Stomach (tissue), 9 donors: ENCODE measurements around the gene RAD51D. TPM values are rescaled to one million over a fixed set of nuclear protein-coding genes. Genes with fewer than 3 reads are reported as not detected.

ENCODE experiments used
- DNase-seq, 2 donors: peaks; one replicate each; pipeline versions ENCODE4 v3.0.0 to v3.0.0-alpha.2; 2013 to 2019
- H3K27ac ChIP-seq, 5 donors: fragments of 200-600 bp in 4 of 5; sonication (generic) in 4 of 5; one replicate each; pipeline ENCODE4 v1.5.1; 2013 to 2019; ENCODE audit warnings: mild to moderate bottlenecking in 1 of 5, moderate library complexity in 1 of 5
- H3K27me3 ChIP-seq, 3 donors: fragments of 200-600 bp; sonication (generic); one replicate each; pipeline ENCODE4 v1.5.1; 2017 to 2019; ENCODE audit warnings: mixed run types in 1 of 3
- H3K36me3 ChIP-seq, 4 donors: fragments of 200-600 bp; sonication (generic); 1 replicate in 3 of 4; 2 replicates in 1 of 4; pipeline ENCODE4 v1.5.1; 2016 to 2019
- H3K4me1 ChIP-seq, 4 donors: fragments of 200-600 bp; sonication (generic); one replicate each; pipeline ENCODE4 v1.5.1; 2016 to 2019
- H3K4me3 ChIP-seq, 4 donors: fragments of 200-600 bp; sonication (generic) in 3 of 4; one replicate each; pipeline ENCODE4 v1.5.1; 2016 to 2019; ENCODE audit warnings: mild to moderate bottlenecking in 1 of 4
- H3K9me3 ChIP-seq, 4 donors: fragments of 200-600 bp; sonication (generic); one replicate each; pipeline ENCODE4 v1.5.1; 2016 to 2019
- EP300 ChIP-seq: sonication (generic); formaldehyde crosslinking; IDR thresholded peaks from one replicate; pipeline ENCODE4 v1.6.1; 2017; ENCODE audit warnings: antibody characterized with exemption
- POLR2A ChIP-seq, 4 donors: fragments of 450-650 bp; IDR thresholded peaks; one replicate each; pipeline ENCODE4 v1.6.1; 2016; ENCODE audit warnings: antibody characterized with exemption in 4 of 4, control low read depth in 2 of 4, mild to moderate bottlenecking in 1 of 4, moderate library complexity in 1 of 4
- POLR2AphosphoS5 ChIP-seq, 3 donors: sonication (generic); formaldehyde crosslinking; IDR thresholded peaks; one replicate each; pipeline ENCODE4 v1.6.1; 2016; ENCODE audit warnings: antibody characterized with exemption in 3 of 3
- WGBS, 5 donors: extraction: QIAGEN DNeasy Blood & Tissue Kit in 3 of 5; methylation state at CpG; one replicate each; pipeline versions ENCODE4 v1.1.5 to v1.1.7; 2013 to 2018; 5-methylcytosine and 5-hydroxymethylcytosine counted together
- intact Hi-C: fragments of 100-400 bp; cut with DNase I; formaldehyde crosslinking; loops from one replicate; pipeline ENCODE4 v1.15.1; 2023; ENCODE audit warnings: low total_unique reads
- polyA plus RNA-seq, 3 donors: library from polyadenylated mRNA; stranded (reverse); fragments of 200-250 nt; gene quantifications; one replicate each; pipeline ENCODE4 v1.2.3, GENCODE V29; 2013
- total RNA-seq, 5 donors: library from RNA; depleted of rRNA; stranded (reverse); fragments of >200 nt; gene quantifications; one replicate each; pipeline versions ENCODE4 v1.1.0 to v1.2.3, GENCODE V29; 2014 to 2016
- TF ChIP-seq, protein P1 (sequence below), 7 experiments: fragments of 450-650 bp in 4 of 7; fragments of 200-600 bp in 3 of 7; sonication (generic) in 3 of 7; IDR thresholded peaks; one replicate each; pipeline ENCODE4 v1.5.1; 2016 to 2019; ENCODE audit warnings: antibody characterized with exemption in 7 of 7, control low read depth in 2 of 7, mild to moderate bottlenecking in 1 of 7
- donor health status: healthy with polysubstance abuse.
- donor health status: Bipolar disorder and iron deficiency.
- donor health status: healthy.

The RAD51D gene
- total and polyA plus RNA-seq, 8 donors = 2.2 to 31.5 (median 3.3) TPM

DNA sequence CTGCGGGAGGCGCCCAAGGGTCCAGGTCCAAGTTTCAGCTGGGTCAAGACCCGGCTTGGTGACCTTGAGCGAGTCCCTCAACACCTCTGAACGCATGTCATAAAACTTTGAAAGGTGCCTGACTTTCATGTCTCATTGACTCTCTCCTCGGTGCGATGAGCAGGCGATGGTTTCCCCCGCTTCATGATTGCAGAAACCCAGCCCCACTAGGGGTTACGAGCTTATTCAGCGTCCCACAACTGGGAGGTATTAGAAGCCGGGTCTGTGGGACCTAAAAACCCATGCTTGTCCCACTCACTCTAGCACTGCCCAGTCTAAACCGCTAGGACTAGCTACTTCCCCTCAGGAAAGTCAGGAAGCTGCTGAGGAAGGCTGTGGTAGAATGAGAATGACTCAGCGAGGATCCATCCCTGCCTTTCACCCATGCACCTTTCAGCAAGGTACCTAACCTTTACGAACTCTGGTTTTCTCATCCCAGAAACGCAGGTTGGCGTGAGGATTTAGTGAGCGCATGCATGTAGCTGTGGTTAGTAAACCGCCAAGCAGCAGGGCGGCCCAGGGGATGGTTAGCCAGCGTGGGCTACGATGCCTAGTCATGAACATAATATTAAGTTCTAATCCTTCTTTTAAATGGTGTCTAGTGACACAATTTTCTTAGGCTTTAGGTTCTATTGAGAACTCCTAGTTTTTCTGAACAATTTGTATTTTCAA lies 29.9 kb downstream of the RAD51D start:
- H3K4me1 ChIP-seq = peaks cover 14 to 41% (median 40%) of the 10 kb centered on the region in 4 donors
- peak overlapping the region; percentile 75 to 99 (median 93) for H3K27ac ChIP-seq
- intact Hi-C loops = loop anchor here (10.0 kb wide), 1 partner anchor 85 kb away; no protein-coding TSS in a partner anchor
- H3K4me3 ChIP-seq = peak overlapping the region; percentile 79 to 92 (median 89)
- no peak for DNase-seq
- no peaks in the 10 kb centered on the region for H3K9me3 ChIP-seq
- 35 to 45% (median 41%) methylated on average over 17 to 22 of the region's 22 CpGs for WGBS, 5 donors
- H3K36me3 ChIP-seq = no peaks in the 10 kb centered on the region
- no peaks in the 10 kb centered on the region for H3K27me3 ChIP-seq
- TF ChIP-seq POLR2A (IDR thresholded peaks at IDR 0.05) = no peak
- no peak for TF ChIP-seq POLR2AphosphoS5 (IDR thresholded peaks at IDR 0.05)
- TF ChIP-seq EP300 = no peak
- TF ChIP-seq, protein P1, sequence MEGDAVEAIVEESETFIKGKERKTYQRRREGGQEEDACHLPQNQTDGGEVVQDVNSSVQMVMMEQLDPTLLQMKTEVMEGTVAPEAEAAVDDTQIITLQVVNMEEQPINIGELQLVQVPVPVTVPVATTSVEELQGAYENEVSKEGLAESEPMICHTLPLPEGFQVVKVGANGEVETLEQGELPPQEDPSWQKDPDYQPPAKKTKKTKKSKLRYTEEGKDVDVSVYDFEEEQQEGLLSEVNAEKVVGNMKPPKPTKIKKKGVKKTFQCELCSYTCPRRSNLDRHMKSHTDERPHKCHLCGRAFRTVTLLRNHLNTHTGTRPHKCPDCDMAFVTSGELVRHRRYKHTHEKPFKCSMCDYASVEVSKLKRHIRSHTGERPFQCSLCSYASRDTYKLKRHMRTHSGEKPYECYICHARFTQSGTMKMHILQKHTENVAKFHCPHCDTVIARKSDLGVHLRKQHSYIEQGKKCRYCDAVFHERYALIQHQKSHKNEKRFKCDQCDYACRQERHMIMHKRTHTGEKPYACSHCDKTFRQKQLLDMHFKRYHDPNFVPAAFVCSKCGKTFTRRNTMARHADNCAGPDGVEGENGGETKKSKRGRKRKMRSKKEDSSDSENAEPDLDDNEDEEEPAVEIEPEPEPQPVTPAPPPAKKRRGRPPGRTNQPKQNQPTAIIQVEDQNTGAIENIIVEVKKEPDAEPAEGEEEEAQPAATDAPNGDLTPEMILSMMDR (IDR thresholded peaks at IDR 0.05) = peak in 2 of 7 experiments; percentile 32 to 40

DNA sequence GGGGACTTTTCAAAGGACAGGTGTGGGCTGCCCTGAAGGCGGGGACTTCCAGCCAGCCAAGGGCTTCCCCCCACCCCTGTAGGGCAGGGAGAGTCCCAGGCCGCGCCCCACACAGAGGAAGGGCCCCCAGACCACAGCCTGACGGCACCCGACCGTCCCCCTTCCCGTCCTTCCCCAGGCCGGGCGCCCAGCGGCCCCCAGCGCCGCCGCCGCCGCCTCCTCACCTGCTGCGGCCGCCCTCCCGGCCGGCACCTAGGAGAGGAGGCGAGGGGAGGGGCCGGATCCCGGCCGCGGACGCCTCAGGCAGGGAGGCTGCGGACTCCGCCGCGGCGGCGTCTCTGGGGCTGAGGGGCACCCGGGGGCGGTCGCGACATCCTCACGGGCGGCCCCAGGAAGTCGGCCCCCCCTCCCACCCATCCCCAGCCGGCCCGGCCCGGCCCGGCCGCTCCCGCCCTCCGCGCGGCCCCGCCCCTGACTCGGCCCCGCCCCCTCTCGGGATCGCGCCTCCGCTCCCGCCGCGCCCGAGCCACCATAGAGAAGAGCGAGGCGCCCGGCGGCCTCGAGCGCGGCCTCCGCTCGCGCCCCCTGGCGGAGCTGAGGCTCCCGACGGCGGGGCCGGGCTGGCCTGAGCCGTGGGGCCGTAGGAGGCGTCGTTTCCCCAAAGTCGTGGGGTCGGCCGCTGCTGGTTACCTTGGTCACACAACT lies 30.6 kb downstream of the RAD51D start:
- 0% methylated on average over 1 to 79 of the region's 80 CpGs; no CpG with 5 or more reads in 1 of the 5 donors for WGBS, 5 donors
- Histone ChIP-seq H3K27me3 (no peaks in the 10 kb centered on the region), H3K4me3 (peak overlapping the region; percentile 79 to 92 (median 89)), H3K9me3 (no peaks in the 10 kb centered on the region), H3K4me1 (peaks cover 14 to 46% (median 42%) of the 10 kb centered on the region in 4 donors), H3K27ac (peak overlapping the region; percentile 91 to 99 (median 95)), H3K36me3 (no peaks in the 10 kb centered on the region)
- intact Hi-C loops = no loop called here
- TF ChIP-seq POLR2A (IDR thresholded peaks at IDR 0.05) (no peak), EP300 (no peak), POLR2AphosphoS5 (IDR thresholded peaks at IDR 0.05) (peak in 1 of 3 donors; percentile 53)
- TF ChIP-seq, protein P1 (IDR thresholded peaks at IDR 0.05) = peak in 4 of 7 experiments; percentile 76 to 91 (median 80)
- peak; percentile 94 to 96 for DNase-seq

DNA sequence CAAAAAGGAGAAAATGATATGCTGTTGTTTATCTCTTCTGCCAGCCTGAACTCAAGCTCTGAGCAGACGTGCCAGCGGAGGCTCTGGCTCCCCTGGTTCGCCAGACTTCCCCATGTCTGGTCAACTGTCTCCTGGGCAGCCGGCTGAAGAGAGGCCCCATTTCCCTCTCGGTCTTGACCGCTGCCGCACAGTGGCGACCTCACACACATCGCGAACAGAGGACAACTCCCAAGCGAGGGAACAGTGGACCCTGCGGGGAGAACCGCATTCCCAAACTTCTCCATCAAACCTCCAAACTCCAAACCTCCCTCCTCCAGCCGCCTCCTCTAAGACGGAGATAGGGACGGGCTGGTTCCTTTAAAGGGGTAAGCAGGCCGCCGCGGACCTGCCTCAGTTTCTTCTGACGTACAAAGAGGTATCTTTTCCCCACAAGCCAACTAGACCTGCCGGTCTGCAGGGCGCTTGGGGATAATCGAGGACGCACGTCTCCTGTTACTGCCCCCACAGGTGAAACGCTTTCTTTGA lies 31.2 kb downstream of the RAD51D start:
- H3K27ac ChIP-seq = peak overlapping the region; percentile 91 to 99 (median 95)
- no peaks in the 10 kb centered on the region for H3K36me3 ChIP-seq
- WGBS, 5 donors = 0 to 1% (median 0%) methylated on average over 25 to 26 of the region's 26 CpGs
- peak; percentile 54 to 78 for DNase-seq
- intact Hi-C loops = no loop called here
- H3K4me1 ChIP-seq = peaks cover 14 to 53% (median 42%) of the 10 kb centered on the region in 4 donors
- H3K9me3 ChIP-seq = no peaks in the 10 kb centered on the region
- H3K4me3 ChIP-seq = peak overlapping the region; percentile 79 to 92 (median 89)
- no peaks in the 10 kb centered on the region for H3K27me3 ChIP-seq
- no peak for TF ChIP-seq POLR2A (IDR thresholded peaks at IDR 0.05)
- TF ChIP-seq, protein P1 (IDR thresholded peaks at IDR 0.05) = peak in 1 of 7 experiments; percentile 12

DNA sequence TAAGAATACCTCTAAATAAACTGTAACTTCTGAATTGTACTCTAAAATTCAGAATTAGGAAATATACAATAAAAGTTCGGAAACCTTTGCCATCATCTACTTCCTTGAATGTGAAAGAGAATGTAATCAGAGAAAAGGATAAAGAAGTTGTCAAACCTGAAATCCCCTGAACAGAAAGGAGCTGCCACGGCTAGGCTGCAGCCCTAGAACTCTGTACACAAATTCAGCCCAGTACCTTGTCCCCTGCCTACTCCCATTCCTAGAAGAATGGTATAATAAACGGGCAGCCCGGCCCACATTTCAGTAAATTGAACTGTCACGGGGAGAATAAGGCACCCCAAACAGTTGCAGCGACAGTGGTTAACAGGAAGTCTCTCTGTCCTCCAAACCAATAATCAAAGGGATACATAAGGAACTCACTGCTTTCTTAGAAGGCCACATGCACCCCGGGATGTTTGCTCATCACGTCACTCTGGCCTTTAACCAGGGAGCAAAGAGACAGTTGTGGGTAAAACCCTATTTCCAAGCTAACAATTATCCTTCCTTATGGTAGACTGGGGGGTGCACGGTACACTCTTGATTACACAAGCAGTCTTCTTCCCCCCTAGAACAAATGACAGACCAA lies 31.8 kb downstream of the RAD51D start:
- 4 to 15% (median 9%) methylated on average over 9 of the region's 9 CpGs for WGBS, 5 donors
- Histone ChIP-seq H3K27me3 (no peaks in the 10 kb centered on the region), H3K9me3 (no peaks in the 10 kb centered on the region), H3K4me1 (peaks cover 14 to 58% (median 42%) of the 10 kb centered on the region in 4 donors), H3K36me3 (no peaks in the 10 kb centered on the region), H3K27ac (peak overlapping the region; percentile 91 to 99 (median 95)), H3K4me3 (peak overlapping the region; percentile 79 to 92 (median 89))
- DNase-seq = peak; percentile 58 to 88
- TF ChIP-seq EP300 = no peak
- TF ChIP-seq POLR2AphosphoS5 (IDR thresholded peaks at IDR 0.05) = peak in 1 of 3 donors; percentile 55
- intact Hi-C loops = no loop called here
